ENCODE data around the gene SPTBN5.

The SPTBN5 gene

DNA sequence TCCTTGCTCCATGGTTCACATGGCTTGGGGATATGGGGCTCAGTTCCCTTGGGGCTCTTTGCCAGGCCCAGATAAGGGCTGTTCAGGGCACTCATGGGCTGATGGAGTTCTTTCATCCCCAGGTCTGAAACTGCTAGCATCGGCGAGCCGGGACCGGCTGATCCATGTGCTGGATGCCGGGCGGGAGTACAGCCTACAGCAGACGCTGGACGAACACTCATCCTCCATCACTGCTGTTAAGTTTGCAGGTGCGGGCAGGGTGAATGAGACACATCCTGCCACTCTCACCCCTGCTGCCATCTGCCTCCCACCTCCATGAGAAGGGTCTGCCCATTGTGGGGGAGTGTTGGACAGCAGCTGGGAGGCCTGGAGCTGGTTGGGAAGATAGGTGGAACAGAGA is 77.1 kb downstream of the SPTBN5 start:
- no peak overlapping the region for H3K27ac ChIP-seq (ENCODE audit: low read length)
- H3K4me2 ChIP-seq (ENCODE audit: low read length), result no peak overlapping the region
- H3K4me1 ChIP-seq (ENCODE audit: low read length), result no peaks in the 10 kb centered on the region
- TF ChIP-seq EZH2phosphoT487 (IDR thresholded peaks at IDR 0.05; ENCODE audit: low read depth), result no peak
- no peak for TF ChIP-seq CTCF (IDR thresholded peaks at IDR 0.05; ENCODE audit: low read depth, low read length)
- H3K79me2 ChIP-seq (ENCODE audit: low read length), result no peaks in the 10 kb centered on the region
- H3K27me3 ChIP-seq (ENCODE audit: low read depth, low read length), result no peaks in the 10 kb centered on the region
- H4K20me1 ChIP-seq (ENCODE audit: insufficient read depth, low read length), result no peaks in the 10 kb centered on the region
- no peak overlapping the region for H3K4me3 ChIP-seq (ENCODE audit: low read length)
- no peak overlapping the region for H3K9ac ChIP-seq (ENCODE audit: low read length)
- no peak overlapping the region for H2AFZ ChIP-seq (ENCODE audit: low read depth, low read length)
- no peaks in the 10 kb centered on the region for H3K9me3 ChIP-seq (ENCODE audit: insufficient read depth, low read length)
- peaks cover 6% of the 10 kb centered on the region for H3K36me3 ChIP-seq (replicated peaks; ENCODE audit: low read depth, low read length)

DNA sequence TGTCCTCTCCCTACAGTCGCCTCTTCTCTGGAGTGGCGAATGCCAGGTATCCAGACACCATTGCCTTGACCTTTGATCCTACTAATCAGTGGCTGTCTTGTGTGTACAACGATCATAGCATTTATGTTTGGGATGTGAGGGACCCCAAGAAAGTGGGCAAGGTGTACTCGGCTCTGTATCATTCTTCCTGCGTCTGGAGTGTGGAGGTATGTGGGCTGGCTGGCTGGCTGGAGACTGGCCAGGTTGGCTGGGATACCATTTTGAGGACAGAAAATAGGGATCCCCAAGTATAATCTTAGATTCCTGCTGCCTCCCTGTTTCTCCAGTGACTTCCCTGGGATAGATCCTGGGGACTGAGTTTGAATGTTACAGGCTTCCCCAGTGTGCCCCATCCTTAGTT is 79.3 kb downstream of the SPTBN5 start:
- no peaks in the 10 kb centered on the region for H3K4me1 ChIP-seq (ENCODE audit: low read length)
- H3K4me3 ChIP-seq (ENCODE audit: low read length), result no peak overlapping the region
- H3K27ac ChIP-seq (ENCODE audit: low read length), result no peak overlapping the region
- no peak overlapping the region for H2AFZ ChIP-seq (ENCODE audit: low read depth, low read length)
- no peaks in the 10 kb centered on the region for H3K79me2 ChIP-seq (ENCODE audit: low read length)
- H3K4me2 ChIP-seq (ENCODE audit: low read length), result no peak overlapping the region
- H3K9me3 ChIP-seq (ENCODE audit: insufficient read depth, low read length), result no peaks in the 10 kb centered on the region
- H4K20me1 ChIP-seq (ENCODE audit: insufficient read depth, low read length), result no peaks in the 10 kb centered on the region
- H3K9ac ChIP-seq (ENCODE audit: low read length), result no peak overlapping the region
- H3K27me3 ChIP-seq (ENCODE audit: low read depth, low read length), result no peaks in the 10 kb centered on the region
- TF ChIP-seq EZH2phosphoT487 (IDR thresholded peaks at IDR 0.05; ENCODE audit: low read depth), result no peak
- TF ChIP-seq CTCF (IDR thresholded peaks at IDR 0.05; ENCODE audit: low read depth, low read length), result no peak
- H3K36me3 ChIP-seq (replicated peaks; ENCODE audit: low read depth, low read length), result peaks cover 6% of the 10 kb centered on the region

GRCh38 chr15:41813426-41813825 is 80.4 kb downstream of the SPTBN5 start:
- H3K4me2 ChIP-seq (ENCODE audit: low read length), result no peak overlapping the region
- H3K9me3 ChIP-seq (ENCODE audit: insufficient read depth, low read length), result no peaks in the 10 kb centered on the region
- no peaks in the 10 kb centered on the region for H3K27me3 ChIP-seq (ENCODE audit: low read depth, low read length)
- H3K9ac ChIP-seq (ENCODE audit: low read length), result no peak overlapping the region
- no peaks in the 10 kb centered on the region for H4K20me1 ChIP-seq (ENCODE audit: insufficient read depth, low read length)
- no peaks in the 10 kb centered on the region for H3K79me2 ChIP-seq (ENCODE audit: low read length)
- H3K27ac ChIP-seq (ENCODE audit: low read length), result no peak overlapping the region
- H3K4me3 ChIP-seq (ENCODE audit: low read length), result no peak overlapping the region
- H2AFZ ChIP-seq (ENCODE audit: low read depth, low read length), result no peak overlapping the region
- H3K4me1 ChIP-seq (ENCODE audit: low read length), result no peaks in the 10 kb centered on the region
- H3K36me3 ChIP-seq (replicated peaks; ENCODE audit: low read depth, low read length), result peaks cover 6% of the 10 kb centered on the region
- TF ChIP-seq CTCF (IDR thresholded peaks at IDR 0.05; ENCODE audit: low read depth, low read length) (no peak), EZH2phosphoT487 (IDR thresholded peaks at IDR 0.05; ENCODE audit: low read depth) (no peak)

DNA sequence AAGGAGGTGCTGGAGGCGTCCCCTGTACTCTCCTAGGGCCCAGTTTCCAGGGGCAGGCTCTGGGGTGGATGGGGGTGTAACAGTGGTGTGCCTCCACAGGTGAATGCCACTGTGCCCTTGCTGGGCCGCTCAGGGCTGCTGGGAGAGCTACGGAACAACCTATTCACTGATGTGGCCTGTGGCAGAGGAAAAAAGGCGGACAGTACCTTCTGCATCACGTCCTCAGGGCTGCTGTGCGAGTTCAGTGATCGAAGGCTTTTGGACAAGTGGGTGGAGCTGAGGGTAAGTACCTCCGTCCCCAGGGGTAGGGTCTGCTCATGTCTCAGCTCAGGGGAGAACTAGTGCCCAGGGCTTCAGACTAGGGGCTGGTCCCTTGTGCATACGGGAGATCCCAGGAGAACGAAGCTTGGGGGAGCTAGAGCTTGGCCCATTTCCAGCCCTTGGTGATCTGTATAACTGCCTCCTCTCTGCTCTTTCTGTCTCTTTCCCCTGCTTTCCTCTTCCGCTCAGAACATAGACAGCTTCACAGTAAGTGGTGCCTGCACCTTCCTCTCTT is 81.0 kb downstream of the SPTBN5 start:
- H3K4me3 ChIP-seq (ENCODE audit: low read length), result no peak overlapping the region
- H3K36me3 ChIP-seq (replicated peaks; ENCODE audit: low read depth, low read length), result peaks cover 6% of the 10 kb centered on the region
- H4K20me1 ChIP-seq (ENCODE audit: insufficient read depth, low read length), result no peaks in the 10 kb centered on the region
- H3K4me2 ChIP-seq (ENCODE audit: low read length), result no peak overlapping the region
- no peak overlapping the region for H2AFZ ChIP-seq (ENCODE audit: low read depth, low read length)
- H3K27me3 ChIP-seq (ENCODE audit: low read depth, low read length), result no peaks in the 10 kb centered on the region
- H3K27ac ChIP-seq (ENCODE audit: low read length), result no peak overlapping the region
- no peaks in the 10 kb centered on the region for H3K4me1 ChIP-seq (ENCODE audit: low read length)
- no peaks in the 10 kb centered on the region for H3K79me2 ChIP-seq (ENCODE audit: low read length)
- TF ChIP-seq EZH2phosphoT487 (IDR thresholded peaks at IDR 0.05; ENCODE audit: low read depth) (no peak), CTCF (IDR thresholded peaks at IDR 0.05; ENCODE audit: low read depth, low read length) (no peak)
- no peaks in the 10 kb centered on the region for H3K9me3 ChIP-seq (ENCODE audit: insufficient read depth, low read length)
- no peak overlapping the region for H3K9ac ChIP-seq (ENCODE audit: low read length)
